GM18858 (cell line): ENCODE measurements around the gene HMBS.
"Not testable (repeated sequence)": the region's sequence is repeated elsewhere in the genome, so short reads cannot be mapped to it uniquely, and the experiment has no call there.

ENCODE experiments used
- ATAC-seq: cut with Tn5 transposase; IDR thresholded peaks from one replicate; pipeline ENCODE4 v1.9.1; 2021; ENCODE audit not compliant: unreplicated experiment

Gene HMBS

GRCh38 chr11:119118227-119118626 is 33.5 kb downstream of the HMBS start:
- ATAC-seq: no peak

DNA sequence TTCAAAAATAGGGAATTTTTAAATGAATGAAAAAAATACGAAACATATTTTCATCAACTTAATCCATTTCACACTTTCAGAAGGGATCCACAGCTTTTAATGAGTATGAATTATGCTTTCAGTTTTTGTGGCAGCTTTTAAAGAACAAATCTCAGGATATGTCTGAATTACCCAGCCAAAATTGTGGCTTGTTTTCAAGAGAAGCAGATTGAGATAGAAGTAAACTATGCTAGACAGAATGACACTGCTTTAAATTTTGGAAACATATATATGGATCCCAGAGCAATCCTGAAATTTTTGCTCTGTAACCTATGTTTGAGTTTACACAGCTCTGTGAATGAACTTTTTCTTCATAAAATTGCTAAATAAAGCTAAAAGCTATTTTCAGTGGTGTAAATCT is 34.3 kb downstream of the HMBS start:
- ATAC-seq: no peak

- ATAC-seq: no peak
These were observed 35.9 kb downstream of the HMBS start for GRCh38 chr11:119120639-119121007.

DNA sequence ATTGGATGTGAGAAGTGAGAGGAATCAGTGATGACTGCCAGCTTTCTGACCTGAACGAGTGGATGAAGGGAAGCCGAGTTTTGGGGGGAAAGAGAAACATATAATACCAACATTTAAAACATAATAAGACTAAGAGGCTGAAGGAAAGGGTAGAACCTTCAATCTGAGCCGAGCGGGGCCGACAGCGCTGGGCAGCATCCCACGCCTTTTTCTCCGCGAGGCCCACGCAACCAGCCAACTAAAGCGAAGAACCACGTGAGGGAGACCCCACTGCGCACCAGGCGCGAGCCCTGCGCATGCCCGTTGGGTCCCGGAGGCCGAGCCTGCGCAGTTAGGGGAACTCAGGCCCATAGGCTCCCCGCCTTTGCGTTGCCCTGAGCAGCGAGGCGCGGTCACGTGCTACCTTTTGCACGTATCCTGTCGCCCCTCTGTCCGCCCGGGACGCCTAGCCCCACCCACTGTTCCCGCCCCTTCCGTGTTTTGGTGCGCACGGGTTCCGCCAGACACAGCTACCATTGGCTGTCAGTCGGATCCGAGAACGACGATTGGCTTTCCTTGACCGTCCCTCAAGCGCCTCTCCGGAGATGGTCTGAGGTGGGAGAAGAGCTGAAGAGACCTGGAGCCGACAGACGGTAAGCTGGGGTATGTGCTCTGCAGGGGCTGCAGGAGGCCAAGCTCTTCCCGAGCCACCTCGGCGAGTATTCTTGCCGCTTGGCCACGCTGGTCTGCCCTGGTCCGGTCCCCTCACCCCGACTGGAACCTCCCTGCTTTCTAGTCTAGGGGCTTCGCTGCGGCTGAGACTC is 36.5 kb downstream of the HMBS start, which contains the start of gene HINFP:
Gene HINFP (plus strand): TSS at position 573 of the 803 bp plus-strand sequence. CDS start 5,365 bp downstream, outside the sequence.
- peak; percentile 88 for ATAC-seq

GRCh38 chr11:119121811-119122124 is 37.1 kb downstream of the HMBS start:
- ATAC-seq: no peak

DNA sequence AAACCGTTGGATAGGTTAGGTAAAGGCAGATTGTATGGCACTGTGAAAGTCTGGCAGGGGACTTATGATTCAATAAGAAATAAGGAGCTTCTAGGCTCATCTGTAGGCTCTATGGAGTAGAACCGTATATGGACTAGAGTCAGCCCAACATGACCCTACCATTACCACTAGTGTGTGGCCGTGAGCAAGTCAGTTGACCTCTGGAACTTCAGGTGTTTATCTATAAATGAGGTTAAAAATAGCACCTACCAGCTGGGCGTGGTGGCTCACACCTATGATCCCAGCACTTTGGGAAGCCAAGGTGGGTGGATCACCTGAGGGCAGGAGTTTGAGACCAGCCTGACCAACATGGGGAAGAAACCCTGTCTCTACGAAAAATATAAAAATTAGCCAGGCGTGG is 41.1 kb downstream of the HMBS start:
- ATAC-seq: no peak

GRCh38 chr11:119126675-119127268 is 42.1 kb downstream of the HMBS start:
- no peak for ATAC-seq

GRCh38 chr11:119130662-119131061 is 46.0 kb downstream of the HMBS start:
- ATAC-seq: no peak

DNA sequence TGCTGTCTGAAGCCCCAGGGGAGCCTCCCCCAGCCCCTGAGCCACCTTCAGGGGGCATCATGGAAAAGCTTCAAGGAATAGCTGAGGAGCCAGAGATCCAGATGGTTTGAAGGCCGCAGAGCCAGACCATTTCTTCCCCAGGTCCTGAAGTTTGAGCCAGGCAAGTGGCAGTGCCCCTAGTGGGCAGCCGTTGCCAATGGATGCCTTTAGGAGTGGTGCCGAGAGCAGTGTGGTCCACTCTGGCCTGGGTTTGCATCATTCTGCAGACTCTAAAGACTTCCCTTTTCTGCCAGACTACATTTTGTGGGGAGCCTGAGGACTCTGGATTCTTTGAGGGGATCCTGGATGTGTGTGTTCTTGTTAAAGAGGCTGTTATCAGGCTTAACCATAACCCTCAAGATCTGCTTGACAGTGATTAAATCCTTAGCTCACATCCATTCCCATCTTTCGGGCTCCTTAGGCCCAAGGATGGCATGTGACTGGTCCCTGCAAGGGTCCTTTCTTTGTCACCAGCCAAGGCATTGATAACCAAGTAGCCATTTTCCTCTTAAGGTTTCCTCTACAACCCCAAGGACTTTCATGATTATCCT is 49.8 kb downstream of the HMBS start:
- no peak for ATAC-seq

DNA sequence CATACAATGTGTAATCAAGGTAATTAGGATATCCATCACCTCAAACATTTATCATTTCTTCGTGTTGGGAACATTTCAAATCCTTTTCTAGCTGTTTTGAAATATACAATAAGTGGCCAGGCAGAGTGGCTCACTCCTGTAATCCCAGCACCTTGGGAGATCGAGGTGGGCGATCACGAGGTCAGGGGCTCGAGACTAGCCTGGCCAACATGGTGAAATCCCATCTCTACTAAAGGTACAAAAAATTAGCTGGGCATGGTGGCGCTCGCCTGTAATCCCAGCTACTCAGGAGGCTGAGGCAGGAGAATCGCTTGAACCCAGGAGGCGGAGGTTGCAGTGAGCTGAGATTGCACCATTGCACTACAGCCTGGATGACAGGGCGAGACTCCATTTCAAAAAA is 54.6 kb downstream of the HMBS start:
- ATAC-seq: not testable (repeated sequence)
